Astrocyte (in vitro differentiated cells and primary cell): ENCODE measurements around the gene KCNMB2.

Source experiments
- CTCF ChIP-seq: IDR thresholded peaks from 2 replicates; pipeline ENCODE4 v1.5.1; 2011; ENCODE audit warnings: low read depth, mild to moderate bottlenecking, inconsistent platforms, low read length, moderate library complexity; ENCODE audit not compliant: insufficient read depth
- EZH2 ChIP-seq: IDR thresholded peaks from 2 replicates; pipeline ENCODE4 v1.6.1; 2012; ENCODE audit warnings: mild to moderate bottlenecking, low read length, inconsistent platforms; ENCODE audit not compliant: insufficient read depth

GRCh38 chr3:178707311-178708031 lies 171.2 kb downstream of the KCNMB2 start:
- TF ChIP-seq CTCF (no peak), EZH2 (no peak)
